ENCODE results near the gene ELMO2. TPM values are rescaled to one million over a fixed set of nuclear protein-coding genes. Genes with fewer than 3 reads are reported as not detected.

The ELMO2 gene
- total RNA-seq, 1 experiment from 2014 or later: 51.6 TPM

- peaks cover 36% of the 10 kb centered on the region for H3K4me1 Mint-ChIP-seq (ENCODE audit: low read depth, unreplicated experiment)
- CTCF ChIA-PET: interaction anchor here (0.6 to 1.9 kb wide), 6 partner anchors 14 to 274 kb away, joined by 3 to 12 read pairs (median 4); no protein-coding TSS in a partner anchor
- no peak for DNase-seq
- intact Hi-C loops (cut with micrococcal nuclease; ENCODE audit: unreplicated experiment): no loop called here
- H3K36me3 Mint-ChIP-seq (ENCODE audit: insufficient read depth, unreplicated experiment): peaks cover 48% of the 10 kb centered on the region
- no peak for TF ChIP-seq CTCF (IDR thresholded peaks at IDR 0.05; ENCODE audit: unreplicated experiment)
- TSS peak; percentile 79 for BruUV-seq (replicated peaks)
- peak overlapping the region; percentile 77 for H3K27ac Mint-ChIP-seq (ENCODE audit: unreplicated experiment)
- H3K4me3 Mint-ChIP-seq (ENCODE audit: low read depth, unreplicated experiment): peak overlapping the region; percentile 87
- H3K9me3 Mint-ChIP-seq (ENCODE audit: low read depth, unreplicated experiment): no peaks in the 10 kb centered on the region
- H3K27me3 Mint-ChIP-seq (ENCODE audit: unreplicated experiment): no peaks in the 10 kb centered on the region
Measured at GRCh38 chr20:46362921-46363867, 43.2 kb downstream of the ELMO2 start.

GRCh38 chr20:46361811-46362210, 44.6 kb downstream of the ELMO2 start:
- Mint-ChIP-seq H3K27ac (ENCODE audit: unreplicated experiment) (no peak overlapping the region), H3K36me3 (ENCODE audit: insufficient read depth, unreplicated experiment) (peaks cover 51% of the 10 kb centered on the region), H3K4me1 (ENCODE audit: low read depth, unreplicated experiment) (peaks cover 30% of the 10 kb centered on the region), H3K27me3 (ENCODE audit: unreplicated experiment) (no peaks in the 10 kb centered on the region), H3K4me3 (ENCODE audit: low read depth, unreplicated experiment) (no peak overlapping the region), H3K9me3 (ENCODE audit: low read depth, unreplicated experiment) (no peaks in the 10 kb centered on the region)
- intact Hi-C loops (cut with micrococcal nuclease; ENCODE audit: unreplicated experiment): no loop called here
- CTCF ChIA-PET: no interaction called here
- no peak for DNase-seq
- no peak for TF ChIP-seq CTCF (IDR thresholded peaks at IDR 0.05; ENCODE audit: unreplicated experiment)
- no TSS peak for BruUV-seq (replicated peaks)

GRCh38 chr20:46361381-46361780, 45.0 kb downstream of the ELMO2 start:
- CTCF ChIA-PET: no interaction called here
- intact Hi-C loops (cut with micrococcal nuclease; ENCODE audit: unreplicated experiment): no loop called here

GRCh38 chr20:46359233-46359751, 47.1 kb downstream of the ELMO2 start:
- H3K27ac Mint-ChIP-seq (ENCODE audit: unreplicated experiment): no peak overlapping the region
- H3K9me3 Mint-ChIP-seq (ENCODE audit: low read depth, unreplicated experiment): no peaks in the 10 kb centered on the region
- no peak for TF ChIP-seq CTCF (IDR thresholded peaks at IDR 0.05; ENCODE audit: unreplicated experiment)
- CTCF ChIA-PET: no interaction called here
- H3K27me3 Mint-ChIP-seq (ENCODE audit: unreplicated experiment): no peaks in the 10 kb centered on the region
- H3K4me3 Mint-ChIP-seq (ENCODE audit: low read depth, unreplicated experiment): no peak overlapping the region
- intact Hi-C loops (cut with micrococcal nuclease; ENCODE audit: unreplicated experiment): no loop called here
- H3K4me1 Mint-ChIP-seq (ENCODE audit: low read depth, unreplicated experiment): peaks cover 30% of the 10 kb centered on the region
- peaks cover 53% of the 10 kb centered on the region for H3K36me3 Mint-ChIP-seq (ENCODE audit: insufficient read depth, unreplicated experiment)
- BruUV-seq (replicated peaks): no TSS peak
- DNase-seq: no peak

More at GRCh38 chr20:46361381-46361780, 45.0 kb downstream of the ELMO2 start:
- Mint-ChIP-seq H3K9me3 (ENCODE audit: low read depth, unreplicated experiment) (no peaks in the 10 kb centered on the region), H3K4me3 (ENCODE audit: low read depth, unreplicated experiment) (no peak overlapping the region), H3K36me3 (ENCODE audit: insufficient read depth, unreplicated experiment) (peaks cover 50% of the 10 kb centered on the region), H3K27me3 (ENCODE audit: unreplicated experiment) (no peaks in the 10 kb centered on the region), H3K4me1 (ENCODE audit: low read depth, unreplicated experiment) (peaks cover 30% of the 10 kb centered on the region), H3K27ac (ENCODE audit: unreplicated experiment) (peak overlapping the region; percentile 6)
- BruUV-seq (replicated peaks): no TSS peak
- no peak for DNase-seq
- no peak for TF ChIP-seq CTCF (IDR thresholded peaks at IDR 0.05; ENCODE audit: unreplicated experiment)
